Upper lobe of left lung (tissue), 6 donors: ENCODE data around the gene UBAC1. TPM values are rescaled to one million over a fixed set of nuclear protein-coding genes. Genes with fewer than 3 reads are reported as not detected.

Source experiments
- ATAC-seq, 2 donors: fragments of 200-7000 bp; cut with Tn5 transposase; one replicate each; pipeline ENCODE4 v1.9.1; 2022; ENCODE audit warnings: mild to moderate bottlenecking in 2 of 2, moderate library complexity in 2 of 2; ENCODE audit not compliant: low FRiP score in 2 of 2
- DNase-seq, 2 donors: peaks; one replicate each; pipeline ENCODE4 v3.0.0-alpha.2; 2019 to 2020
- H3K27ac ChIP-seq, 4 donors: fragments of 200-600 bp; sonication (generic); one replicate each; pipeline ENCODE4 v1.5.1; 2016 to 2019
- H3K27me3 ChIP-seq, 4 donors: fragments of 200-600 bp; sonication (generic); one replicate each; pipeline ENCODE4 v1.5.1; 2017 to 2019
- H3K36me3 ChIP-seq, 4 donors: fragments of 200-600 bp; sonication (generic); one replicate each; pipeline ENCODE4 v1.5.1; 2016 to 2019
- H3K4me1 ChIP-seq, 4 donors: fragments of 200-600 bp; sonication (generic); one replicate each; pipeline ENCODE4 v1.5.1; 2018 to 2019
- H3K4me3 ChIP-seq, 4 donors: fragments of 200-600 bp; sonication (generic); one replicate each; pipeline ENCODE4 v1.5.1; 2017 to 2019; ENCODE audit warnings: mild to moderate bottlenecking in 2 of 4, moderate library complexity in 1 of 4
- H3K9me3 ChIP-seq, 4 donors: fragments of 200-600 bp; sonication (generic); one replicate each; pipeline ENCODE4 v1.5.1; 2018 to 2019
- EP300 ChIP-seq, 4 donors: sonication (generic); formaldehyde crosslinking; IDR thresholded peaks; one replicate each; pipeline ENCODE4 v1.5.1; 2017; ENCODE audit warnings: antibody characterized with exemption in 4 of 4, control low read depth in 2 of 4
- POLR2A ChIP-seq, 4 donors: fragments of 450-650 bp; IDR thresholded peaks; one replicate each; pipeline ENCODE4 v1.5.1; 2016 to 2017; ENCODE audit warnings: antibody characterized with exemption in 4 of 4, mild to moderate bottlenecking in 2 of 4
- POLR2AphosphoS5 ChIP-seq, 2 donors: sonication (generic); formaldehyde crosslinking; IDR thresholded peaks; one replicate each; pipeline ENCODE4 v1.5.1; 2017; ENCODE audit warnings: antibody characterized with exemption in 2 of 2
- WGBS, 2 donors: methylation state at CpG; one replicate each; pipeline ENCODE4 v1.1.5; 2017 to 2018; 5-methylcytosine and 5-hydroxymethylcytosine counted together
- total RNA-seq, 6 donors: library from RNA; depleted of rRNA in 4 of 6; stranded (reverse); fragments of >200 nt in 4 of 6; gene quantifications; one replicate each; pipeline versions ENCODE4 v1.1.0 to v1.2.1, GENCODE V29; 2016 to 2021
- TF ChIP-seq, protein P1 (sequence below), 6 experiments: fragments of 450-650 bp in 4 of 6; fragments of 200-600 bp in 2 of 6; sonication (generic) in 2 of 6; IDR thresholded peaks; one replicate each; pipeline ENCODE4 v1.5.1; 2016 to 2019; ENCODE audit warnings: antibody characterized with exemption in 6 of 6
- donor health status: DM: no; HTN: no; CAD: no; lungs with moderate emphysema.
- donor health status: DM: no; HTN: yes; CAD: no; lungs with severe emphysema.

UBAC1 gene
- total RNA-seq, 6 donors from 2014 or later, result 38.0 to 72.3 (median 49.3) TPM

DNA sequence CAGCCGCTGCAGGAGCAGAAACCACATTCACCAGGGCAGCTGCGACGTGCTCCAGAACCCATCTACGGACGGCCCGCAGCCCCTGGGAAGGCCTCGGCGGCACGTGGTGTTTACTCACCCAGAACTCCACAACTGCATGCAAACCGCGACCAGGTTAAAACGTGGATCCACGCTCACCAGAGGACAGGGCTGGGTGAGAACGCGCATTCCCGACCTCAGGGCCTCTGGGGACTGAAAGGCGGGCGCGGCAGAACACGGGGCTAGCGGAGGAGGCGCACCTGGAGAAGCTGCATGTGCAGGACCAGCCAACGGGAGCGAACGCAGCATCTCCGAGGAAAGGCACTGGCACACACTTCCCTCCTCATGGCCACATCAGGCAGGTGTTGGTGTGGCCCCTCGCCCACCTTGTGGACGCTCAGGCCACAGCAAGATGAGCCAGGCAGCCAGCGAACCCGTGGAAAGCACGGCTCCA is 29.8 kb downstream of the UBAC1 start:
- Histone ChIP-seq H3K27ac (no peak overlapping the region), H3K36me3 (peaks cover 0 to 64% (median 34%) of the 10 kb centered on the region in 4 donors), H3K4me1 (no peaks in the 10 kb centered on the region), H3K4me3 (no peak overlapping the region), H3K27me3 (no peaks in the 10 kb centered on the region), H3K9me3 (no peaks in the 10 kb centered on the region)
- no peak for ATAC-seq
- WGBS, 2 donors, result 91 to 94% methylated on average over 28 to 31 of the region's 31 CpGs
- peak in 1 of 2 donors; percentile 60 for DNase-seq
- TF ChIP-seq, protein P1, sequence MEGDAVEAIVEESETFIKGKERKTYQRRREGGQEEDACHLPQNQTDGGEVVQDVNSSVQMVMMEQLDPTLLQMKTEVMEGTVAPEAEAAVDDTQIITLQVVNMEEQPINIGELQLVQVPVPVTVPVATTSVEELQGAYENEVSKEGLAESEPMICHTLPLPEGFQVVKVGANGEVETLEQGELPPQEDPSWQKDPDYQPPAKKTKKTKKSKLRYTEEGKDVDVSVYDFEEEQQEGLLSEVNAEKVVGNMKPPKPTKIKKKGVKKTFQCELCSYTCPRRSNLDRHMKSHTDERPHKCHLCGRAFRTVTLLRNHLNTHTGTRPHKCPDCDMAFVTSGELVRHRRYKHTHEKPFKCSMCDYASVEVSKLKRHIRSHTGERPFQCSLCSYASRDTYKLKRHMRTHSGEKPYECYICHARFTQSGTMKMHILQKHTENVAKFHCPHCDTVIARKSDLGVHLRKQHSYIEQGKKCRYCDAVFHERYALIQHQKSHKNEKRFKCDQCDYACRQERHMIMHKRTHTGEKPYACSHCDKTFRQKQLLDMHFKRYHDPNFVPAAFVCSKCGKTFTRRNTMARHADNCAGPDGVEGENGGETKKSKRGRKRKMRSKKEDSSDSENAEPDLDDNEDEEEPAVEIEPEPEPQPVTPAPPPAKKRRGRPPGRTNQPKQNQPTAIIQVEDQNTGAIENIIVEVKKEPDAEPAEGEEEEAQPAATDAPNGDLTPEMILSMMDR (IDR thresholded peaks at IDR 0.05), result no peak
- TF ChIP-seq POLR2AphosphoS5 (IDR thresholded peaks at IDR 0.05) (no peak), EP300 (IDR thresholded peaks at IDR 0.05) (no peak), POLR2A (IDR thresholded peaks at IDR 0.05) (no peak)

DNA sequence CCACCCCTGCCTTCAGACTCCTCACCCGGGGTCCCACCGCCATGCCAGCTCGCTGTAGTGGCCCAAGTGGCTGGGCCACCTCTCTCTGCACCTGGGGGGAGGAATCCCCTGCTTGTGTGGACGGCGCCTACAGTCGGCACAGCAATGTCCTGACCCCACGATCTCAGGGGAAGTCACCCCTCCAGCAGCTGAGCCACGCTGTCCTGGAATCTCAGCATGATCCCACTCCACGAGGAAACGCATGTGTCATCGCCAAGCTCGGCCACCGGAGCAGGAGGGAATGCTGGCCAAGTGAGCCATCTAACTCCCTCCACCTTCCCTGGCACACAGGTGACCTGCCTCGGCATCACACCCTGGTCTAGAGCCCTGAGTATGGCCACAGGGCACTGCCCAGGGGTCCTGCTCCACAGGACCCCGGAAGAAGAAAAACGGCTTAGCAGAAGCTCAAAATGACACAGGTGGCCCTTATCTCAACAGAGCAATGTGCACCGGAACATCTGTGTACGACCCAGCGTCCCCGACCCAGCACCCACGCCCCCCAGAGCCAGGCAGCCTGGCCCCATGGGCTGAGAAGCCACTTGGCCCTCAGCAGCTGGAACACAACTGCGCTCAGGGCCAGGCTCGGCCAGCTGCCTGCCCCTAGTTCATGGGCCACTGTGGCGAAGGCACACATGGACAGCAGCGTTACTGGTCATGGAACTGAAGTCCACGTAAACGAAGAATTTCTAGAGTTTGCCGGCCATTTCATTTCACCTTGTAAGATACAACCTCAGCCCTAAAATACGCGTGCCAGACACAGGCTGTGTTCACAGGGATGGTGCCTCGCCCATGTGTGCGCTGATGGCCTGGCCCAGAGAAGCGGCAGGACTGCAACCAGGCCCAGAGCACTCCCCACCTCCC is 30.5 kb downstream of the UBAC1 start:
- ATAC-seq (no peak), DNase-seq (no peak)
- H3K27ac ChIP-seq, result no peak overlapping the region
- no peaks in the 10 kb centered on the region for H3K27me3 ChIP-seq
- no peaks in the 10 kb centered on the region for H3K9me3 ChIP-seq
- TF ChIP-seq, protein P1 (IDR thresholded peaks at IDR 0.05), result no peak
- TF ChIP-seq POLR2A (IDR thresholded peaks at IDR 0.05) (no peak), POLR2AphosphoS5 (IDR thresholded peaks at IDR 0.05) (no peak), EP300 (IDR thresholded peaks at IDR 0.05) (no peak)
- WGBS, 2 donors, result 95 to 97% methylated on average over 23 to 31 of the region's 33 CpGs
- peaks cover 0 to 59% (median 31%) of the 10 kb centered on the region in 4 donors for H3K36me3 ChIP-seq
- H3K4me3 ChIP-seq, result no peak overlapping the region
- no peaks in the 10 kb centered on the region for H3K4me1 ChIP-seq

DNA sequence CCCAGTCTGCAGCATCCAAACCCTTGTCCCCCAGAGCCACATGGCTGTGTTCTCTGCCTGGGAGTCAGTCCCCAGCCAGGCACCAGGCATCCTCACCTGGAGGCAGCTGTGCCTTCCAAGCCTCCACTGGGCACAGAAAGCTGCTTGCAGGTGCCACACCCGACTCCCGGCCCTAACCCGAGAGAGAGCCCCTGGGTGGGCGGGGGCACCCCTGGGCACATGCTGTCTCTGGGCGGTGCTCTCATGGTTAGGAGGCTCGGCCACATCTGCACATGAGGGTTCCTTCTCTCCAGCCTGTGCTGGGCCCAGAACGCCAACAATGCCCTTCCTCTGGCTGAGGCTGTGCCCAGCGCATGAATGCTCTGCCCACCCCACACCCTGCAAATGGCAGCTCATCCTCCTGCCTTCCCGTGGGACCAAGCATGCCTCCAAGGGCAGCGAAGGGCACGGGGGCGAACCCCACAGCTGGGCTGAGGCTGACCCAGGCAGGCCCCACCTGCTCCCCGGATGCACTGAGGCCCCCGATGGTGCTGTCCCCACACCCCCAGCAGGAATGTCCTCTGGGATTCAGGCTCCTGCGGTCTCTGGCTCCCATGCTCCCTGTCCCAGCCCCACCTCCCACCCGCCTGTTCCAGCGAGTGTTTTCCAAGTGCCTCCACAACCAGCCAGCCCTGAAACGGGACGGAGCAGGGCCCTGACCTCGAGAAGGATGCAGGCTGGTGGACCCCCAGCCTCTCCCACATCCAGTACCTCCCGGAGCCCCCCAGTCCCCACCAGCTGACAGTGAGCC is 31.3 kb downstream of the UBAC1 start:
- no peak for ATAC-seq
- Histone ChIP-seq H3K27me3 (no peaks in the 10 kb centered on the region), H3K27ac (no peak overlapping the region), H3K9me3 (no peaks in the 10 kb centered on the region), H3K4me1 (no peaks in the 10 kb centered on the region), H3K4me3 (no peak overlapping the region), H3K36me3 (peaks cover 0 to 52% (median 31%) of the 10 kb centered on the region in 4 donors)
- DNase-seq, result peak in 1 of 2 donors; percentile 56
- no peak for TF ChIP-seq POLR2AphosphoS5 (IDR thresholded peaks at IDR 0.05)
- TF ChIP-seq EP300 (IDR thresholded peaks at IDR 0.05), result no peak
- 94 to 100% methylated on average over 4 to 21 of the region's 21 CpGs for WGBS, 2 donors

DNA sequence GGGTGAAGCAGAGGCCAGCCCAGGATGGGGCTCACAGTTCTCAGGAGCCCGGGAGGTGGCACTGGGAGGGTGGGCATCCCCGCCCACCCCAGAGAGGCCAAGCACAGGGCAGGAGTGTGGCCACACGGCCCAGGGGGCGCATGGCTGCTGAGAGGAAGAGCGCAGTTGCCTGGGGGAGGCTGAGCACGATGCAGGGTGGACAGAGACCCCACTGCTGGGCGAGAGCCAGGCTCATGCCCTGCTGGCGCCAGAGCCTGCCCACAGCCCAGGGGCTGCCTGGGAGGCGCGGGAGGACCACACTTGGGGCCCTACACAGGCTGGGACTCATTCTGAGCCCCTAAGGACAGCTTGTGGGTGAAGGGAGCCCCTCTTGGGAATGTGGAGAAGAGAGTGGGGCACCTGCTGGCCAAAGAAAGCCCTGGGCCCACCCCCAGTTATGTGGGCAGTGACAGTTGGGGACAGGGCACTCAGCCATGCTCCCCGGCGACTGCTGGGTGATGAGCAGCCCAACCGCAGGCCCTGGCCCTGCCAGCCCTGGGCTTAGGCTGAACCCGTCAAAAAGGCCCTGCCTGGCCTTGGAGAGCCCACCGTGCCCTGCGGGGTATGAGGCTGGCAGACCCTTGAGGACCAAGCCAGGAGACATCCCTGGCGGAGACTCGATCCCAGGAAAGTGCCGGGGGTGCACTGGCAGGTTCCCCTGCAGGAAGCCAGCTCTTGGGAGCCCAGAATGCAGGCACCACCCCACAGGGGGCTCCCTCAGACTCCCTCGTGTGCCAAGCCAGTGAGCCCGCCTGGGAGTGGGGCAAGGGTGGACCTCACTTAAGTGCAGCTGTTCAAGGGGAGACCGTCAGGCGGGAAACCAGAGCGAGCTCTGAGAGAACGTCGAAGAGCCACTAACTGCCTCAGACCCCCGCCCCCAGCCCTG is 32.2 kb downstream of the UBAC1 start:
- ATAC-seq (no peak), DNase-seq (peak in 1 of 2 donors; percentile 63)
- H3K4me1 ChIP-seq, result no peaks in the 10 kb centered on the region
- H3K9me3 ChIP-seq, result no peaks in the 10 kb centered on the region
- peaks cover 0 to 46% (median 32%) of the 10 kb centered on the region in 4 donors for H3K36me3 ChIP-seq
- no peaks in the 10 kb centered on the region for H3K27me3 ChIP-seq
- H3K27ac ChIP-seq, result no peak overlapping the region
- H3K4me3 ChIP-seq, result no peak overlapping the region
- no peak for TF ChIP-seq POLR2A (IDR thresholded peaks at IDR 0.05)
- TF ChIP-seq EP300 (IDR thresholded peaks at IDR 0.05), result no peak
- TF ChIP-seq POLR2AphosphoS5 (IDR thresholded peaks at IDR 0.05), result no peak
- TF ChIP-seq, protein P1 (IDR thresholded peaks at IDR 0.05), result no peak
- WGBS, 2 donors, result 90 to 96% methylated on average over 10 to 25 of the region's 27 CpGs
